A673 (cell line): ENCODE measurements around the gene LRRC18. TPM values are rescaled to one million over a fixed set of nuclear protein-coding genes. Genes with fewer than 3 reads are reported as not detected.

ENCODE experiments used
- BruUV-seq: library from RNA; stranded (reverse); fragments of 400-500 nt; replicated peaks from 2 replicates; lab custom pipeline; 2021; lab: Mats Ljungman, UMichigan
- CTCF ChIA-PET: fragments of 300-600 bp; sonication (Branson Sonifier 250); formaldehyde crosslinking; loops from one replicate; lab custom pipeline; 2022; ENCODE audit warnings: antibody characterized with exemption; lab: Charles Lee
- POLR2A ChIA-PET: fragments of 300-600 bp; sonication (Branson Sonifier 250); formaldehyde crosslinking; loops from one replicate; lab custom pipeline; 2022; ENCODE audit warnings: antibody characterized with exemption; ENCODE audit not compliant: low non-redundant PET; lab: Charles Lee
- DNase-seq: peaks from one replicate; pipeline ENCODE4 v3.0.0-alpha.2; 2015; ENCODE audit warnings: low spot score
- H3K27ac ChIP-seq: fragments of 200-600 bp; sonication (generic); 2 replicates; pipeline ENCODE4 v1.5.1; 2016; ENCODE audit warnings: mixed run types, low read depth, mild to moderate bottlenecking, mixed read lengths, antibody characterized with exemption, low read length; ENCODE audit not compliant: poor library complexity, severe bottlenecking
- H3K27me3 ChIP-seq: fragments of 200-600 bp; sonication (generic); replicated peaks from 2 replicates; pipeline ENCODE4 v1.6.1; 2017; ENCODE audit warnings: mixed run types, low read depth, mild to moderate bottlenecking, mixed read lengths, antibody characterized with exemption, low read length; ENCODE audit not compliant: insufficient read depth, poor library complexity
- H3K36me3 ChIP-seq: fragments of 200-600 bp; sonication (generic); 2 replicates; pipeline ENCODE4 v1.6.1; 2016; ENCODE audit warnings: mixed run types, mild to moderate bottlenecking, mixed read lengths, antibody characterized with exemption, low read length; ENCODE audit not compliant: insufficient read depth, poor library complexity, severe bottlenecking
- H3K4me1 ChIP-seq: fragments of 200-600 bp; sonication (generic); 2 replicates; pipeline ENCODE4 v1.6.1; 2017; ENCODE audit warnings: mixed run types, mild to moderate bottlenecking, mixed read lengths, antibody characterized with exemption, low read length; ENCODE audit not compliant: insufficient read depth, poor library complexity, severe bottlenecking
- H3K4me3 ChIP-seq: fragments of 200-600 bp; sonication (generic); 2 replicates; pipeline ENCODE4 v1.5.1; 2016; ENCODE audit warnings: low read depth, mixed run types, mild to moderate bottlenecking, mixed read lengths, low read length; ENCODE audit not compliant: poor library complexity, severe bottlenecking
- H3K9me3 ChIP-seq: fragments of 200-600 bp; sonication (generic); 2 replicates; pipeline ENCODE4 v1.6.1; 2016; ENCODE audit warnings: mixed run types, low read depth, mild to moderate bottlenecking, mixed read lengths, antibody characterized with exemption, low read length; ENCODE audit not compliant: poor library complexity, severe bottlenecking
- EZH2 ChIP-seq: fragments of 200-600 bp; sonication (generic); IDR thresholded peaks from 2 replicates; pipeline ENCODE4 v1.6.1; 2017; ENCODE audit warnings: borderline replicate concordance, low read depth, mild to moderate bottlenecking, mixed read lengths, antibody characterized with exemption, low read length; ENCODE audit not compliant: poor library complexity, severe bottlenecking
- intact Hi-C: fragments of 100-400 bp; cut with micrococcal nuclease; formaldehyde crosslinking; loops from one replicate; pipeline ENCODE4 v1.10.0; 2022; ENCODE audit not compliant: unreplicated experiment
- total RNA-seq: library from RNA; stranded (reverse); gene quantifications from 2 replicates; pipeline ENCODE4 v1.2.3, GENCODE V29; 2021
- TF ChIP-seq, protein P1 (sequence below): fragments of 300-800, 200-600 bp; sonication (generic); conservative IDR thresholded peaks from 2 replicates; pipeline ENCODE4 v1.5.1; 2017; ENCODE audit warnings: low read depth, mild to moderate bottlenecking, antibody characterized with exemption, low read length, moderate library complexity, mixed read lengths

The LRRC18 gene
- total RNA-seq, 1 experiment from 2014 or later: not detected

DNA sequence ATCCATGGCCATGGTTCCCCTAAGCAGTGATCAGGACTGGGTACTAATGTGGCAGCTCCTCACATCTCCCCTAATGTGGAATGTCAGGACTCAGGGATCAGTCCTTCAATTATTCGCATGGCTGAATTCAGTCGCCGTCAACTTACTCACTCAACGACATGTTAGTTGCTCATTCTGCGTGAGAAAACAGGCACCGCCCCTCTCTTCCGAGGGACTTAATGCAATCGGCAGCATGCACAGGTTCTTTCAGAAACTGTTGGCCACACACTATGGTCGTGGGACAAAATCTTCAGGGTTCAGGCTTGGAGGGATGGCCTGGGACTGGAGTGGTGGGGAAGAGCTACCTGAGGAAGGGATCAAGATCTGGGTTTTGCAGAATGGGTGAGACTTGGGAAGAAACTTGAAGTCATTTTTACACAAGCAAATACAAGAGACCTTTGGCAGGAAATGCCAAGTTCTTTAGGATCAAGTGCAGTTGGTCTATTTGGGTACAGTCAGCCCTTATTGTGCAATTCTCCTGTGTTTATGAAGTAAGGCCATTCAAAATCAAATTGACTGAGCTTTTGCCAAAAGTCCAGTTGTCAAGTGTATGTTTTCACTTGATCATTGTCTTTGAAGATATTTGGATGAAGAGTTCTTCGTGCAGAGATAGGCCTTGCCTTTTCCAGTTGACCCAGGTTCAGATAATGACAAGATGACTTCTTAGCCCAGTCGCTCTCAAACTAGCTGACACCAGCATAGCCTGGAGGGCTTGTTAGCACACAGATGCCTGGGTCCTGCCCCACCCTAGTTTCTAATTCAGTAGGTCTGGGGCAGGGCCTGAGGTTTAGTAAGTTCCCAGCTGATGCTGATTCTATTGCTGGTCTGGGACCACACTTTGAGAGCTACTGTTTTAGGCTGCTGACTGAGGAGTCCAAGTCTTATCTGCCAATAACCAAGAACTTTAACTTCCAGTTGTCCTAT lies 48.5 kb downstream of the LRRC18 start:
- ChIA-PET CTCF (no interaction called here), POLR2A (no interaction called here)
- TF ChIP-seq, protein P1, sequence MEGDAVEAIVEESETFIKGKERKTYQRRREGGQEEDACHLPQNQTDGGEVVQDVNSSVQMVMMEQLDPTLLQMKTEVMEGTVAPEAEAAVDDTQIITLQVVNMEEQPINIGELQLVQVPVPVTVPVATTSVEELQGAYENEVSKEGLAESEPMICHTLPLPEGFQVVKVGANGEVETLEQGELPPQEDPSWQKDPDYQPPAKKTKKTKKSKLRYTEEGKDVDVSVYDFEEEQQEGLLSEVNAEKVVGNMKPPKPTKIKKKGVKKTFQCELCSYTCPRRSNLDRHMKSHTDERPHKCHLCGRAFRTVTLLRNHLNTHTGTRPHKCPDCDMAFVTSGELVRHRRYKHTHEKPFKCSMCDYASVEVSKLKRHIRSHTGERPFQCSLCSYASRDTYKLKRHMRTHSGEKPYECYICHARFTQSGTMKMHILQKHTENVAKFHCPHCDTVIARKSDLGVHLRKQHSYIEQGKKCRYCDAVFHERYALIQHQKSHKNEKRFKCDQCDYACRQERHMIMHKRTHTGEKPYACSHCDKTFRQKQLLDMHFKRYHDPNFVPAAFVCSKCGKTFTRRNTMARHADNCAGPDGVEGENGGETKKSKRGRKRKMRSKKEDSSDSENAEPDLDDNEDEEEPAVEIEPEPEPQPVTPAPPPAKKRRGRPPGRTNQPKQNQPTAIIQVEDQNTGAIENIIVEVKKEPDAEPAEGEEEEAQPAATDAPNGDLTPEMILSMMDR: no peak
- no TSS peak for BruUV-seq
- Histone ChIP-seq H3K27ac (no peak overlapping the region), H3K36me3 (no peaks in the 10 kb centered on the region), H3K4me3 (no peak overlapping the region), H3K27me3 (no peaks in the 10 kb centered on the region), H3K9me3 (no peaks in the 10 kb centered on the region), H3K4me1 (no peaks in the 10 kb centered on the region)
- intact Hi-C loops: no loop called here
- DNase-seq: no peak

DNA sequence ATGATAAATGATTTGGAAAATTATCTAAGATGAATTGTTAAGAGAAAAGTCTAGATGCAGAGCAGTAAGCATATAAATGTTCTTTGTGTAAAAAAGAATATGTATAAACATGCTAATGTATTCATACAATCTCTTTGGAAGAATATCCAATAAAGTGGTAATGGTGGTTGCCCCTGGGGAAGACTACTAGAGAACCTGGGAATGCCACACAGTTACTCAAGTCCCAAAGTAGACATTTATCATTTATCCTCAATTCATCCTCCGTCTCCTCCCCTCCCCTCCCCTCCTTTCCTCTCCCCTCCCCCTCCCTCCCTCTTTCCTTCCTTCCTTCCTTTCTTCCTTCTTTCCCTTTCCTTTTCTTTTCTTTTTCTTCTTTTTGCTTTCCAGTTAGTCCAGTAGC lies 51.7 kb downstream of the LRRC18 start:
- Histone ChIP-seq H3K27ac (no peak overlapping the region), H3K27me3 (no peaks in the 10 kb centered on the region), H3K9me3 (no peaks in the 10 kb centered on the region), H3K4me3 (no peak overlapping the region), H3K36me3 (no peaks in the 10 kb centered on the region), H3K4me1 (no peaks in the 10 kb centered on the region)
- no peak for DNase-seq
- ChIA-PET CTCF (no interaction called here), POLR2A (no interaction called here)
- intact Hi-C loops: loop anchor here (5.0 to 10.0 kb wide), 2 partner anchors 277 to 624 kb away; no protein-coding TSS in a partner anchor
- BruUV-seq: no TSS peak
- no peak for TF ChIP-seq EZH2

DNA sequence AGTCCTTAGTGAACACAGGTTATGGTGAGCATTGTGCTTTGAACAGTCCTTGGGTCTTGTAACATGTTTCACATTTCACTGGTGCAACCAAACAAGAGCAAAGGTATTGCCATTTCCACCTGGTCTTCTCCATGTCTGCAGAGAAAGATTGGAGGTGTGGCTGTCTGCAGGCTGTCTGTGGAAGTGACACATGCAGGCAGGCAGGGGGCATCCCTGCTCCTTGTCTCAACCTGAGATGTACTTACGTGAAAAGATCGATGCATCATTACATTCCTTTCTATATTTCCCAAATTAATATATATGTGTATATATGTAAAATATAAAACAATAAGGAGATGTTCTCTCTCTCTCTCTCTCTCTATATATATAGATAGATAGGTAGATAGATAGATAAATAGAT lies 54.3 kb downstream of the LRRC18 start:
- intact Hi-C loops: loop anchor here (5.0 to 10.0 kb wide), 2 partner anchors 279 to 627 kb away; no protein-coding TSS in a partner anchor
- TF ChIP-seq, protein P1: peak; percentile 39; the same call in 1 of the 2 replicates
- no peak for TF ChIP-seq EZH2
- ChIA-PET POLR2A (interaction anchor here (0.6 kb wide), 1 partner anchor 74 kb away, joined by 6 read pairs; no protein-coding TSS in a partner anchor), CTCF (no interaction called here)
- Histone ChIP-seq H3K9me3 (no peaks in the 10 kb centered on the region), H3K27me3 (no peaks in the 10 kb centered on the region), H3K4me1 (no peaks in the 10 kb centered on the region), H3K27ac (no peak overlapping the region), H3K36me3 (no peaks in the 10 kb centered on the region), H3K4me3 (no peak overlapping the region)
- DNase-seq: no peak
- BruUV-seq: no TSS peak
